ENCODE measurements around the gene SCNN1G.

DNA sequence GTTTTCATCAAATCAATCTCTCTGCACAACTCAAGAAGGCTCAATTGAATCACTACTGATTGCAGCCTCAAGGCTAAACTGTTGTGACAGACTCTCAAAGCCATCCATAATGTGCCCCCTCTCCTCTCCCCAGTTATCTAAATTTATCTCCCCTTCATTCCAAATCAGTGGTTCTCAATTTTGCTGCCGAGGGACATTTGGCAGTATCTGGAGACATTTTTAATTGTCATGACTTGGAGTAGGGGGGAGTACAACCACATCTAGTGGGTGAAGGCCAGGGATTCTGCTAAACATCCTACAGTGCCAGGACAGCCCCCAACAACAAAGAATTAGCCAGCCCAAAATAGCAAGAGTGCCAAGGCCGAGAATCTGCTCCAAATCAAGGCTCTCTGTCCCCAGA, 42.4 kb upstream of the SCNN1G start:
- TF ChIP-seq, protein P1, sequence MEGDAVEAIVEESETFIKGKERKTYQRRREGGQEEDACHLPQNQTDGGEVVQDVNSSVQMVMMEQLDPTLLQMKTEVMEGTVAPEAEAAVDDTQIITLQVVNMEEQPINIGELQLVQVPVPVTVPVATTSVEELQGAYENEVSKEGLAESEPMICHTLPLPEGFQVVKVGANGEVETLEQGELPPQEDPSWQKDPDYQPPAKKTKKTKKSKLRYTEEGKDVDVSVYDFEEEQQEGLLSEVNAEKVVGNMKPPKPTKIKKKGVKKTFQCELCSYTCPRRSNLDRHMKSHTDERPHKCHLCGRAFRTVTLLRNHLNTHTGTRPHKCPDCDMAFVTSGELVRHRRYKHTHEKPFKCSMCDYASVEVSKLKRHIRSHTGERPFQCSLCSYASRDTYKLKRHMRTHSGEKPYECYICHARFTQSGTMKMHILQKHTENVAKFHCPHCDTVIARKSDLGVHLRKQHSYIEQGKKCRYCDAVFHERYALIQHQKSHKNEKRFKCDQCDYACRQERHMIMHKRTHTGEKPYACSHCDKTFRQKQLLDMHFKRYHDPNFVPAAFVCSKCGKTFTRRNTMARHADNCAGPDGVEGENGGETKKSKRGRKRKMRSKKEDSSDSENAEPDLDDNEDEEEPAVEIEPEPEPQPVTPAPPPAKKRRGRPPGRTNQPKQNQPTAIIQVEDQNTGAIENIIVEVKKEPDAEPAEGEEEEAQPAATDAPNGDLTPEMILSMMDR (IDR thresholded peaks at IDR 0.05), result no peak
- no peak for TF ChIP-seq POLR2A (IDR thresholded peaks at IDR 0.05)
- no peak for TF ChIP-seq EP300 (IDR thresholded peaks at IDR 0.05)
- no peak for TF ChIP-seq POLR2AphosphoS5 (IDR thresholded peaks at IDR 0.05)

All from gastroesophageal sphincter (tissue), 3 donors.